ENCODE data around the gene RAPGEF3. TPM values are rescaled to one million over a fixed set of nuclear protein-coding genes. Genes with fewer than 3 reads are reported as not detected.

RAPGEF3 gene
- total and polyA plus RNA-seq, 2 of the 8 experiments (the other 6 are each of a cell fraction or from before 2014, with no cell fraction given): 5.0 to 9.4 TPM

GRCh38 chr12:47795121-47795813, 36.6 kb upstream of the RAPGEF3 start:
- Histone ChIP-seq H3K4me2 (ENCODE audit: insufficient read depth in 1 of 2, low read depth in 2 of 2, low read length in 2 of 2) (no peak overlapping the region), H4K91ac (replicated peaks; ENCODE audit: insufficient read length, low read length) (no peak overlapping the region), H3K9ac (replicated peaks in 1 of 4; ENCODE audit: extremely low read depth in 1 of 4, low read depth in 3 of 4, low read length in 3 of 4) (no peak overlapping the region), H3K36me3 (ENCODE audit: control insufficient read depth in 2 of 4, insufficient read depth in 4 of 4, low read length in 3 of 4) (peaks cover 4 to 38% (median 23%) of the 10 kb centered on the region in 4 experiments; a peak in 6 of 8 replicates), H3K27ac (ENCODE audit: low read depth, low read length) (no peak overlapping the region), H3K27me3 (replicated peaks in 1 of 4; ENCODE audit: control insufficient read depth in 3 of 4, extremely low read depth in 1 of 4, insufficient read depth in 3 of 4, low read length in 3 of 4) (no peaks in the 10 kb centered on the region), H3K56ac (replicated peaks; ENCODE audit: insufficient read length, low read depth, low read length) (no peak overlapping the region), H3K14ac (ENCODE audit: insufficient read length) (no peak overlapping the region), H2BK12ac (ENCODE audit: low read depth, low read length) (no peak overlapping the region), H2AFZ (ENCODE audit: low read length) (no peak overlapping the region), H3K23ac (ENCODE audit: insufficient read length) (no peak overlapping the region), H2AK5ac (ENCODE audit: low read depth, low read length) (no peak overlapping the region), H2BK120ac (replicated peaks; ENCODE audit: low read depth, low read length) (no peak overlapping the region), H2BK20ac (ENCODE audit: low read length) (no peak overlapping the region), H3K79me1 (ENCODE audit: low read depth, low read length) (0 out of 2 replicates have a peak, but pooled peaks cover 2% of the 10 kb centered on the region), H2BK15ac (ENCODE audit: low read length) (no peak overlapping the region), H3K79me2 (ENCODE audit: control insufficient read depth in 1 of 2, insufficient read depth in 2 of 2, low read length in 2 of 2) (peaks cover 0 to 3% of the 10 kb centered on the region in 2 experiments; a peak in 1 of 4 replicates), H3K23me2 (ENCODE audit: low read depth, low read length) (no peaks in the 10 kb centered on the region), H3K18ac (ENCODE audit: extremely low read depth, low read length) (no peak overlapping the region), H3K9me3 (ENCODE audit: insufficient read depth in 2 of 2, low read depth in 1 of 2, low read length in 1 of 2) (no peaks in the 10 kb centered on the region), H4K5ac (ENCODE audit: insufficient read length, low read depth, low read length) (no peak overlapping the region), H3K4me3 (ENCODE audit: extremely low read depth in 1 of 4, insufficient read depth in 2 of 4, low read depth in 3 of 4, low read length in 4 of 4) (no peak overlapping the region), H2BK5ac (ENCODE audit: low read depth, low read length) (no peak overlapping the region), H4K8ac (ENCODE audit: extremely low read depth, insufficient read depth, low read length) (no peak overlapping the region), H3K4me1 (replicated peaks in 1 of 4; ENCODE audit: control insufficient read depth in 3 of 4, insufficient read depth in 4 of 4, low read length in 3 of 4) (peaks cover 0 to 7% (median 3%) of the 10 kb centered on the region in 4 experiments; a peak in 3 of 7 replicates), H3K4ac (replicated peaks; ENCODE audit: insufficient read length, low read depth, low read length) (no peak overlapping the region), H4K20me1 (replicated peaks in 1 of 2; ENCODE audit: control insufficient read depth in 1 of 2, insufficient read depth in 2 of 2, low read length in 2 of 2) (peaks cover 2% of the 10 kb centered on the region in 2 experiments)
- no peak for FAIRE-seq
- no peak for DNase-seq (ENCODE audit: low read depth in 1 of 2, low spot score in 2 of 2)
- ChIA-PET POLR2A (ENCODE audit: partially characterized antibody) (interaction anchor here (1.2 to 29.3 kb wide), 3 partner anchors 14 to 42 kb away, joined by 3 to 480 read pairs (median 32); no protein-coding TSS in a partner anchor), CTCF (ENCODE audit: partially characterized antibody) (interaction anchor here (2.2 to 58.8 kb wide), 7 partner anchors 10 to 81 kb away, joined by 8 to 2001 read pairs (median 81); no protein-coding TSS in a partner anchor)
- 90% methylated on average over 14 of the region's 21 CpGs; no CpG with 5 or more reads in 1 of the 2 experiments for WGBS, 2 experiments (ENCODE audit: extremely low coverage in 1 of 2, insufficient coverage in 1 of 2, insufficient read length in 1 of 2, insufficient replicate concordance in 2 of 2, low coverage in 1 of 2, low lambda C conversion rate in 2 of 2, missing lambda C conversion rate in 1 of 2)
- TF ChIP-seq CEBPB (IDR thresholded peaks at IDR 0.05; ENCODE audit: low read depth, low read length) (no peak), RXRA (IDR thresholded peaks at IDR 0.05; ENCODE audit: insufficient read depth, low read depth, low read length) (no peak), POLR2AphosphoS5 (IDR thresholded peaks at IDR 0.05; ENCODE audit: low read depth, low read length) (no peak), SUZ12 (IDR thresholded peaks at IDR 0.05; ENCODE audit: low read length) (no peak), TAF1 (IDR thresholded peaks at IDR 0.05; ENCODE audit: low read depth, low read length) (no peak), KDM1A (IDR thresholded peaks at IDR 0.05; ENCODE audit: borderline replicate concordance, low read length) (no peak), EZH2 (IDR thresholded peaks at IDR 0.05; ENCODE audit: low read depth, low read length, severe bottlenecking) (no peak), KDM5A (IDR thresholded peaks at IDR 0.05; ENCODE audit: low read length) (no peak), POU5F1 (IDR thresholded peaks at IDR 0.05; ENCODE audit: low read depth, low read length) (no peak), TCF12 (IDR thresholded peaks at IDR 0.05; ENCODE audit: low read depth, low read length) (no peak), ZNF274 (IDR thresholded peaks at IDR 0.05; ENCODE audit: borderline replicate concordance, extremely low read depth, low read length) (no peak), SP2 (IDR thresholded peaks at IDR 0.05; ENCODE audit: low read length) (no peak), SIN3A (conservative IDR thresholded peaks at IDR 0.05 in 1 of 2, IDR thresholded peaks at IDR 0.05 in 1 of 2; ENCODE audit: low read depth in 1 of 2, low read length in 2 of 2) (no peak)

Data from H1 (cell line).